Activated B cell treated with CpG ODN at 0.5 μM for 24 hours (primary cell): ENCODE results near the gene TPRN. TPM values are rescaled to one million over a fixed set of nuclear protein-coding genes. Genes with fewer than 3 reads are reported as not detected.

Experiments used
- ATAC-seq: fragments of 200-7000 bp; cut with Tn5 transposase; one replicate; pipeline ENCODE4 v1.10.0; 2021; ENCODE audit warnings: low read depth, mild to moderate bottlenecking, moderate library complexity
- CTCF ChIA-PET: fragments of 350-600 bp; sonication (Branson Sonifier 250); formaldehyde crosslinking; loops from one replicate; lab custom pipeline; 2021; ENCODE audit warnings: antibody characterized with exemption; lab: Charles Lee
- POLR2A ChIA-PET: fragments of 350-600 bp; sonication (Branson Sonifier 250); formaldehyde crosslinking; loops from one replicate; lab custom pipeline; 2021; ENCODE audit warnings: antibody characterized with exemption; lab: Charles Lee
- DNase-seq: peaks from one replicate; pipeline ENCODE4 v3.0.0; 2022
- H3K27ac Mint-ChIP-seq: one replicate; pipeline ENCODE4 v1.8.0; 2020; ENCODE audit warnings: mixed read lengths
- H3K27me3 Mint-ChIP-seq: one replicate; pipeline ENCODE4 v1.8.0; 2021; ENCODE audit warnings: mixed read lengths
- H3K36me3 Mint-ChIP-seq: one replicate; pipeline ENCODE4 v1.8.0; 2021; ENCODE audit warnings: low read depth, mixed read lengths
- H3K4me1 Mint-ChIP-seq: one replicate; pipeline ENCODE4 v1.8.0; 2021; ENCODE audit warnings: mixed read lengths
- H3K4me3 Mint-ChIP-seq: one replicate; pipeline ENCODE4 v1.8.0; 2020; ENCODE audit warnings: mild to moderate bottlenecking, mixed read lengths
- H3K9me3 Mint-ChIP-seq: one replicate; pipeline ENCODE4 v1.8.0; 2020; ENCODE audit warnings: mixed read lengths
- CTCF ChIP-seq: fragments of 200-600 bp; IDR thresholded peaks from one replicate; pipeline ENCODE4 v1.8.0; 2022; ENCODE audit warnings: antibody characterized with exemption, mild to moderate bottlenecking
- intact Hi-C: fragments of 100-400 bp; cut with micrococcal nuclease; formaldehyde crosslinking; loops from one replicate; pipeline ENCODE4 v1.15.1; 2024
- total RNA-seq: library from RNA; stranded (reverse); gene quantifications from 2 replicates; pipeline ENCODE4 v1.2.3, GENCODE V29; 2022

TPRN gene
- total RNA-seq, 1 donor from 2014 or later, result 11.4 TPM

DNA sequence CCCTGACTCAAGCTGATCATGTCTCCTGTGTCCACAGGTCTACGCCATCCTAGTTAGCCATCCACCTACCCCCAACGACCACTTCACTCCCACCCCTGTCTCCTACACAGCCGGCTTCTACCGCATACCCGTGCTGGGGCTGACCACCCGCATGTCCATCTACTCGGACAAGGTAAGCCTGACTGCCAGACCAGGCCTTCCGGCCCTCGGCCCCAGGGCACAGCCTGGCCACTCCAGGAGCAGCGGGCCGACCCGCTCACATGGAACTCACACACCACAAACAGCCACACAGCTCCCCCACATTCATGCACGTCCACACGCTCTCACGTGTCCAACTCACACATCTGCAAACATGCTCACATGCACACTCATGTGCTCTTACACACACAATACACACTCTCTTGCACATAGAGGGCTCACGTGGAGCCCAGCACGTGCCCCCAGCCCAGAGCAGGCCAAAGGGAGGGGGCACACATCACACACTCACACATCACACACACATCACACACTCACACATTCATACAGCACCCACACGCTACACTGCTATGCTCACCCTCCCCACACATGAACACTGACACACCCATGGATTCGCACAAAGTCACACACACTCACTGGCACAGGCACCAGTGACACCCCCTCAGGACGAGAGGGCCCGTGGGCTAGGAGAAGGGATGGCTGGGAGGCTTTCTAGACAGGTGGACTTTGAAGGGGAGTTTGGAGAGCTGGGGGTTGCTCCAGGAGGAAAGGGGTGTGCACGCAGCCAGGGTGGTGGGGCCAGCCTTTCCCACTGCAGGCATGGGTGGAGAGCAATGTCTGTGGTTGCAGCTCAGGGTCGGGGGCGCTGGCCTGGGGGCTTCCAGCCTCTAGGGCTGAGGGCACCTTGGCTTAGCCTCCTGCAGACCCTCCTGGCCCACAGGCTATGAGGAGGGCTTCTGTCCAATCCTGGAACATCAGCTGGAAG, 58.3 kb downstream of the TPRN start:
- H3K4me3 Mint-ChIP-seq, result no peak overlapping the region

More for the DNA sequence above, 58.3 kb downstream of the TPRN start:
- intact Hi-C loops, result no loop called here
- ATAC-seq (no peak), DNase-seq (no peak)
- ChIA-PET CTCF (no interaction called here), POLR2A (no interaction called here)
- Mint-ChIP-seq H3K27ac (no peak overlapping the region), H3K36me3 (no peaks in the 10 kb centered on the region), H3K27me3 (peaks cover 48% of the 10 kb centered on the region), H3K9me3 (no peaks in the 10 kb centered on the region), H3K4me1 (peaks cover 3% of the 10 kb centered on the region)
- TF ChIP-seq CTCF, result no peak

Other genes with a start within 250 kb of the TPRN start
- gene LCN12, start 248.5 kb downstream of the TPRN start, total RNA-seq, result 2.4 TPM in 2 replicates
- gene PTGDS, start 223.2 kb downstream of the TPRN start, total RNA-seq, result not detected in 2 replicates
- not detected in 2 replicates for gene LCNL1, start 217.7 kb downstream of the TPRN start, total RNA-seq
- 43.4 and 47.8 TPM in 2 replicates for gene PAXX, start 208.3 kb downstream of the TPRN start, total RNA-seq
- gene CLIC3, start 204.2 kb downstream of the TPRN start, total RNA-seq, result not detected in 2 replicates
- 4.5 and 7.5 TPM in 2 replicates for gene ABCA2, start 172.5 kb downstream of the TPRN start, total RNA-seq
- 3.9 and 5.0 TPM in 2 replicates for gene FUT7, start 168.7 kb downstream of the TPRN start, total RNA-seq
- gene NPDC1, start 154.6 kb downstream of the TPRN start, total RNA-seq, result 0.18 TPM in 1 of 2 replicates, not detected in the other
- gene ENTPD2, start 146.7 kb downstream of the TPRN start, total RNA-seq, result not detected in 2 replicates
- gene SAPCD2, start 130.2 kb downstream of the TPRN start, total RNA-seq, result 0.80 and 0.81 TPM in 2 replicates
- gene UAP1L1, start 123.2 kb downstream of the TPRN start, total RNA-seq, result 13.4 and 17.2 TPM in 2 replicates
- 33.6 and 37.7 TPM in 2 replicates for gene MAN1B1, start 113.8 kb downstream of the TPRN start, total RNA-seq
- 254 and 259 TPM in 2 replicates for gene DPP7, start 86.0 kb downstream of the TPRN start, total RNA-seq
- gene GRIN1, start 61.6 kb downstream of the TPRN start, total RNA-seq, result 0.22 TPM in 1 of 2 replicates, not detected in the other
- gene LRRC26, start 30.7 kb downstream of the TPRN start, total RNA-seq, result 0.31 TPM in 1 of 2 replicates, not detected in the other
- gene TMEM210, start 28.7 kb downstream of the TPRN start, total RNA-seq, result not detected in 2 replicates
- 75.7 and 93.9 TPM in 2 replicates for gene ANAPC2, start 12.2 kb downstream of the TPRN start, total RNA-seq
- gene SSNA1, start 12.1 kb downstream of the TPRN start, total RNA-seq, result 71.9 and 76.8 TPM in 2 replicates
- gene TMEM203, start 4.9 kb upstream of the TPRN start, total RNA-seq, result 32.7 and 34.1 TPM in 2 replicates
- gene NDOR1, start 5.0 kb upstream of the TPRN start, total RNA-seq, result 27.5 and 38.7 TPM in 2 replicates
- gene RNF208, start 21.5 kb upstream of the TPRN start, total RNA-seq, result 1.1 and 1.9 TPM in 2 replicates
- gene CYSRT1, start 24.4 kb upstream of the TPRN start, total RNA-seq, result 0.39 and 0.53 TPM in 2 replicates
- gene RNF224, start 26.8 kb upstream of the TPRN start, total RNA-seq, result not detected in 2 replicates
- not detected in 2 replicates for gene SLC34A3, start 30.2 kb upstream of the TPRN start, total RNA-seq
- gene TUBB4B, start 40.5 kb upstream of the TPRN start, total RNA-seq, result 182 and 197 TPM in 2 replicates
- 0.37 TPM in 1 of 2 replicates, not detected in the other for gene STPG3, start 50.5 kb upstream of the TPRN start, total RNA-seq
- 56.1 and 58.2 TPM in 2 replicates for gene NELFB, start 54.6 kb upstream of the TPRN start, total RNA-seq
- gene TOR4A, start 77.0 kb upstream of the TPRN start, total RNA-seq, result 7.9 and 9.1 TPM in 2 replicates
- gene NRARP, start 101.5 kb upstream of the TPRN start, total RNA-seq, result 1.9 and 3.0 TPM in 2 replicates
- gene EXD3, start 222.4 kb upstream of the TPRN start, total RNA-seq, result 8.4 and 12.8 TPM in 2 replicates
- 2.6 and 3.9 TPM in 2 replicates for gene NOXA1, start 222.7 kb upstream of the TPRN start, total RNA-seq
- gene ENTPD8, start 240.6 kb upstream of the TPRN start, total RNA-seq, result not detected in 2 replicates